ENCODE data around the gene CIDEB.

CIDEB gene

GRCh38 chr14:24267516-24267915 lies 40.3 kb downstream of the CIDEB start:
- TF ChIP-seq GATA3 (IDR thresholded peaks at IDR 0.05; ENCODE audit: low read depth, low read length) (no peak), GATA2 (IDR thresholded peaks at IDR 0.05; ENCODE audit: low read depth, low read length) (no peak)

GRCh38 chr14:24266344-24267244 lies 41.2 kb downstream of the CIDEB start:
- TF ChIP-seq GATA3 (IDR thresholded peaks at IDR 0.05; ENCODE audit: low read depth, low read length): no peak
- no peak for TF ChIP-seq GATA2 (IDR thresholded peaks at IDR 0.05; ENCODE audit: low read depth, low read length)

GRCh38 chr14:24264298-24264697 lies 43.5 kb downstream of the CIDEB start:
- TF ChIP-seq GATA2 (IDR thresholded peaks at IDR 0.05; ENCODE audit: low read depth, low read length): no peak
- TF ChIP-seq GATA3 (IDR thresholded peaks at IDR 0.05; ENCODE audit: low read depth, low read length): no peak

- no peak for TF ChIP-seq GATA2 (IDR thresholded peaks at IDR 0.05; ENCODE audit: low read depth, low read length)
- no peak for TF ChIP-seq GATA3 (IDR thresholded peaks at IDR 0.05; ENCODE audit: low read depth, low read length)
These were observed 43.9 kb downstream of the CIDEB start for GRCh38 chr14:24263848-24264247.

- TF ChIP-seq GATA2 (IDR thresholded peaks at IDR 0.05; ENCODE audit: low read depth, low read length): no peak
- no peak for TF ChIP-seq GATA3 (IDR thresholded peaks at IDR 0.05; ENCODE audit: low read depth, low read length)
These were observed 44.7 kb downstream of the CIDEB start, which contains the start of gene TGM1 for GRCh38 chr14:24262821-24263733. Gene TGM1 (minus strand): TSS chr14:24263177. CDS start chr14:24262352, 825 bp downstream.

- TF ChIP-seq GATA3 (IDR thresholded peaks at IDR 0.05; ENCODE audit: low read depth, low read length) (no peak), GATA2 (IDR thresholded peaks at IDR 0.05; ENCODE audit: low read depth, low read length) (no peak)
These were observed 45.8 kb downstream of the CIDEB start for GRCh38 chr14:24261969-24262327.

GRCh38 chr14:24261256-24261968 lies 46.4 kb downstream of the CIDEB start:
- no peak for TF ChIP-seq GATA2 (IDR thresholded peaks at IDR 0.05; ENCODE audit: low read depth, low read length)

GRCh38 chr14:24260780-24261157 lies 47.0 kb downstream of the CIDEB start:
- no peak for TF ChIP-seq GATA3 (IDR thresholded peaks at IDR 0.05; ENCODE audit: low read depth, low read length)
- TF ChIP-seq GATA2 (IDR thresholded peaks at IDR 0.05; ENCODE audit: low read depth, low read length): no peak

- TF ChIP-seq GATA3 (IDR thresholded peaks at IDR 0.05; ENCODE audit: low read depth, low read length) (no peak), GATA2 (IDR thresholded peaks at IDR 0.05; ENCODE audit: low read depth, low read length) (no peak)
These were observed 47.6 kb downstream of the CIDEB start for GRCh38 chr14:24260026-24260779.

- TF ChIP-seq GATA3 (IDR thresholded peaks at IDR 0.05; ENCODE audit: low read depth, low read length) (no peak), GATA2 (IDR thresholded peaks at IDR 0.05; ENCODE audit: low read depth, low read length) (no peak)
These were observed 48.3 kb downstream of the CIDEB start for GRCh38 chr14:24259282-24260025.

- TF ChIP-seq GATA3 (IDR thresholded peaks at IDR 0.05; ENCODE audit: low read depth, low read length) (no peak), GATA2 (IDR thresholded peaks at IDR 0.05; ENCODE audit: low read depth, low read length) (no peak)
These were observed 49.1 kb downstream of the CIDEB start for GRCh38 chr14:24258548-24259265.

GRCh38 chr14:24258119-24258518 lies 49.7 kb downstream of the CIDEB start:
- TF ChIP-seq GATA3 (IDR thresholded peaks at IDR 0.05; ENCODE audit: low read depth, low read length) (no peak), GATA2 (IDR thresholded peaks at IDR 0.05; ENCODE audit: low read depth, low read length) (no peak)
